Skin epidermis (tissue), 12 donors: Measurements from ENCODE around the gene SPPL2B.

ENCODE experiments used
- H3K27ac ChIP-seq, 21 experiments: fragments of 200-600 bp; sonication (generic) in 11 of 21; one replicate each; pipeline ENCODE4 v1.5.0; 2020; ENCODE audit warnings: mild to moderate bottlenecking in 3 of 21, inconsistent platforms in 2 of 21, moderate library complexity in 2 of 21
- H3K4me3 ChIP-seq, 7 experiments: fragments of 200-600 bp; sonication (generic) in 2 of 7; one replicate each; pipeline ENCODE4 v1.5.0; 2020; ENCODE audit warnings: inconsistent platforms in 2 of 7, mild to moderate bottlenecking in 2 of 7, moderate library complexity in 1 of 7

Gene SPPL2B

GRCh38 chr19:2333807-2334211, 5.3 kb downstream of the SPPL2B start:
- Histone ChIP-seq H3K27ac (peak overlapping the region in 8 of 21 experiments; percentile 2 to 63 (median 30)), H3K4me3 (no peak overlapping the region)

- no peak overlapping the region for H3K4me3 ChIP-seq
- peak overlapping the region in 1 of 21 experiments; percentile 34 for H3K27ac ChIP-seq
Measured at GRCh38 chr19:2334426-2334825, 5.9 kb downstream of the SPPL2B start.

DNA sequence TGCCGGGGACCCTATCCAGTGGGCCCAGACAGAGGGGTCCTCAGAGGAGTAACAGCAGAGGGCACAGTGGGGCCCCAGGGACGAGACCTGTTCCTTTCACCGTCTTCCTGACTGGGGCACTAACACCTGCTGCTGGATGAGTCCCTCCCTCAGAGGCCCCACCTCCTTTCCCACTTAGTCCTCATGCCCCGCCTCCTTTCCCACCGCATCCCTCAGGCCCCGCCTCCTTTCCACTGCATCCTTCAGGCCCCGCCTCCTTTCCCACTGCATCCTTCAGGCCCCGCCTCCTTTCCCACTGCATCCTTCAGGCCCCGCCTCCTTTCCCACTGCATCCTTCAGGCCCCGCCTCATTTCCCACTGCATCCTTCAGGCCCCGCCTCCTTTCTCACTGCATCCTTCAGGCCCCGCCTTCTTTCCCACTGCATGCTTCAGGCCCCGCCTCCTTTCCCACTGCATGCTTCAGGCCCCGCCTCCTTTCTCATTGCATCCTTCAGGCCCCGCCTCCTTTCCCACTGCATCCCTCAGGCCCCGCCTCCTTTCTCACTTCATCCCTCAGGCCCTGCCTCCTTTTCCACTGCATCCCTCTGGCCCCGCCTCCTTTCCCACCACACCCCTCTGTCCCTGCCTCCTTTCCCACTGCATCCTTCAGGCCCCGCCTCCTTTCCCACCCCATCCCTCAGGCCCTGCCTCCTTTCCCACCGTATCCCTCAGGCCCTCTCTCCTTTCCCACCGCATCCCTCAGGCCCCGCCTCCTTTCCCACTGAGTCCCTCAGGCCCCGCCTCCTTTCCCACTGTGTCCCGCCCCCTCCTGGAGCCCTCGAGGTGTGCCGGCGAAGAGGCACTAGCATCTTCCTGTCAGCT, 6.7 kb downstream of the SPPL2B start:
- Histone ChIP-seq H3K27ac (no peak overlapping the region), H3K4me3 (no peak overlapping the region)

DNA sequence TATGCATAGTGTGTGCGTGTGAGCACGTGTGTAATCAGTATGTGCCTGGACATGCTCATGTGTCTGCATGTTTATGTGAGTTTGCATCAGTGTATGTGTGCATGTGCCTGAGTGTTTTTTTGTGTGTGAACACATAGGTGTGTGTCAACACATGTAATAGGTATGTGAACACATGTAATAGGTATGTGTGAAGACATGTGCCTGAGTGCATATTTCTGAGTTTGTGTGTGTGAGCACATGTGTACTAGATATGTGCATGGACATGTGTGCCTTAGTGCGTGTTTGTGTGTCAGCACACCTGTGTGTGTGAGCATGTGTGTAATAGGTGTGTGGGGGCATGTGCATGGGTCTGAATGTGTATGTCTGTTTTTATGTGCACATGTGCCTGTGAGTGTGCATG, 7.4 kb downstream of the SPPL2B start:
- H3K4me3 ChIP-seq = no peak overlapping the region
- H3K27ac ChIP-seq = no peak overlapping the region

DNA sequence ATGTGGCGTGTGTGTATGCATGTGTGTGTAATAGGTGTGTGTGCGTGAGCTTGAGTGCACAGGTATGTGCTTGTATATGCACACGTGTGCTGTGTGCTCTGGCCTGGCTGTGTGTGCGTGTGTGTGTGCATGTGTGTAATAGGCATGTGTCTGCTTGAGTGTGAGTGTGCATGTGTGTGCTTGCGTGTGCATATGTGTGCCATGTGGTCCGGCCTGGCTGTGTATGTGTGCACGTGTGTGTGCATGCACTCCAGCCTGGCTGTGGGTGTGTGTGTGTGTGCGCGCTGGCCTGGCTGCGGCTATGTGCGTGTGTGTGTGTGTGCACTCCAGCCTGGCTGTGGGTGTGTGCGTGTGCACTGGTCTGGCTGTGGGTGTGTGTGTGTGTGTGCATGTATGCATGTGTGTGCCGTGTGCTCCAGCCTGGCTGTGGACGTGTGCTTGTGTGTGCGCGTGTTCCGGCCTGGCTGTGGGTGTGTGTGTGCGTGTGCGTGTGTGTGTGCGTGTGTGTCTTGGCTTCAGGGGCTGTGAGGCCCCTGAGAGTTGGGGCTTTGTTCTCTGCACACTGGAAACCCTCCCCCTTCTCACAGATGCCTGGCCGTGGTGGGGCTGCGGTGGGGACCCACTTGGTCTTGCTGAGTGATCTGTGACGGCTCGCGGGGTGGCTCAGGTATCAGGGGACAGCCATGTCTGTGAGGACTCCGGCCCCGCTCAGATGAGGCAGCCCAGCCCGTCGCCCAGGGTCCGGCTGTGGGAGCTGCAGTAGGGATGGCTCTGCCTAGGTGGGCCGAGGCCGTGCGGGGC, 8.2 kb downstream of the SPPL2B start:
- H3K4me3 ChIP-seq = no peak overlapping the region

DNA sequence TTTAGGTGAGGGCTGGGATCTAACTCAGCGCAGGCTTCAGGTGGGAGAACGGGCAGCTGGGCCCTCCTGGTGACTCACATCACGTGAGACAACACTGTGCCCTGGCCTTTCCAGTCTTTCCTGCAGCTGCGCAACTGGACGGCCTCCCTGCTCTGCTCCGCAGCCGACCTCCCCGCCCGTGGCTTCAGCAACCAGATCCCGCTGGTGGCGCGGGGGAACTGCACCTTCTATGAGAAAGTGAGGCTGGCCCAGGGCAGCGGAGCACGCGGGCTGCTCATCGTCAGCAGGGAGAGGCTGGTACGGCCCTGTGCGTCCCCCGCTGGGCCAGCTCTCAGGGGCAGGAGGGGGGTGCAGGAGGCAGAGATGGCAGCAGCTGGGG, 8.8 kb downstream of the SPPL2B start:
- no peak overlapping the region for H3K27ac ChIP-seq

More for the DNA sequence above, 8.2 kb downstream of the SPPL2B start:
- no peak overlapping the region for H3K27ac ChIP-seq

GRCh38 chr19:2338055-2338615, 9.7 kb downstream of the SPPL2B start:
- no peak overlapping the region for H3K27ac ChIP-seq

More for the DNA sequence above, 8.8 kb downstream of the SPPL2B start:
- H3K4me3 ChIP-seq = no peak overlapping the region

DNA sequence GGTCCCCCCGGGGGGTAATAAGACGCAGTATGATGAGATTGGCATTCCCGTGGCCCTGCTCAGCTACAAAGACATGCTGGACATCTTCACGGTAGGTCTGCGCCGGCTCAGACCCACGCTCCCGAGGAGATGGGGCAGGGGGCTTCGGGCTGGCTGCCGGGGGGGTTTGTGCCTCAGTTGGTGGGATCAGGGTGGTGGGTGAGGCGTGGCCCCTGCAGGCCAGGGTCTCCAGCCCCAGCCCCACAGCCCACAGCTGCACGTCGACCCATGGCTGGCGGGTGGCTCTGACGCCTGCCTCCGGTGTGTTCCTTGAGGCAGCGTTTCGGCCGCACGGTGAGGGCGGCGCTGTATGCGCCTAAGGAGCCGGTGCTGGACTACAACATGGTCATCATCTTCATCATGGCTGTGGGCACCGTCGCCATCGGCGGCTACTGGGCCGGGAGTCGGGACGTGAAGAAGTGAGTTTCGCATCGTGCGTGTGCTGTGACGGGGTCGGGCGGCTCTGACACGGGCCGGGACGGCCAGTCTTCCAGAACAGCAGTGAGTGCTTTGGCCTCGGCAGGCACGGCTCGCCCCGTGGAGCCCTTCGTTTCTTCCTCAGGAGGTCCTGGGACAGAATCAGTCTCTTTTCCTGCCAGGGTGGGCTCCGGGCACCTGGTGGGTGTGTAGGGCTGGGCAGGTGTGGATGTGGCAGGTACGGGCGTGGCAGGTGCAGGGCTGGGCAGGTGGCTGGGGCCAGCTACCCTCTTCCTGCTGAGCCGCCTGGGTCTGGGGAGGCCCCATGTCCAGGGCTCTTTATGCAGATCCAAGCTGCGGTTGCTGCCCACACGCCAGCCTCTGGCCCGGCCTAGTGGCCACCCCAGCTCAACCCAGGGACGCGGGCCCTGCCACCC, 10.5 kb downstream of the SPPL2B start:
- no peak overlapping the region for H3K4me3 ChIP-seq
- H3K27ac ChIP-seq = no peak overlapping the region

More at GRCh38 chr19:2338055-2338615, 9.7 kb downstream of the SPPL2B start:
- H3K4me3 ChIP-seq = no peak overlapping the region

- no peak overlapping the region for H3K27ac ChIP-seq
- H3K4me3 ChIP-seq = no peak overlapping the region
Measured at GRCh38 chr19:2339644-2340310, 11.3 kb downstream of the SPPL2B start.

DNA sequence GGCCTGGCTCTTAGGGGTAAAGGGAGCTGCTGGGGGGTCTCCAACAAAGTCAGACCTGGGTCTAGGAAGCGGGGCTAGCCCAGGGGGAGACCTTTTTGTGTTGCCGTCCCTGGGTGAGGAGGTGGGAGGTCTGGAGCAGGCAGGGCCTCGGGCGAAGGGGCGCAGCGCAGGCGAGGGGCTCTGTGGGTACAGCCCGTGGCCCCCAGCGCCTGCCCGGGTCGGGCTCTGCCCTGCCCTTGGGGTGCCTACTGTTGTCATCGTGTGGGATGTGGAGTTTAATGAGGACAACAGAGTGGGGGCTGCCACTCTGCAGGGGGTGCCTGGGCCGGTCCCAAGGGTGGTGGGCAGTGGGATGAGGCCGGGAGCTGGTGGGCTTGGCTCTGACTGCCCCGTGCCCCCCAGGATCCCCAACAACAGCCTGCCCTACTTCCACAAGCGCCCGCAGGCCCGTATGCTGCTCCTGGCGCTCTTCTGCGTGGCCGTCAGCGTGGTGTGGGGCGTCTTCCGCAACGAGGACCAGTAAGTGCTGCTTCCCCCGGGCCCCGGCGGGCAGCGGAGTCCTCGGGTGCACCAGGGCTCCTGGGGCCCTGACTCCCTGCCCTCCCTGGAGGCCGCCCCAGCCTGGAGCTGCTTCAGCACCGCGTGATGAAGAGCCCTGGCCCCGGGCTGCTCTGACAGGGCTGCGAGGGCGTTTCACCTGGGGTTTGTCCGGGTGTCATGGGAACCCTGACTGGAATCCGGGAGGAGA, 12.2 kb downstream of the SPPL2B start:
- H3K4me3 ChIP-seq = no peak overlapping the region

DNA sequence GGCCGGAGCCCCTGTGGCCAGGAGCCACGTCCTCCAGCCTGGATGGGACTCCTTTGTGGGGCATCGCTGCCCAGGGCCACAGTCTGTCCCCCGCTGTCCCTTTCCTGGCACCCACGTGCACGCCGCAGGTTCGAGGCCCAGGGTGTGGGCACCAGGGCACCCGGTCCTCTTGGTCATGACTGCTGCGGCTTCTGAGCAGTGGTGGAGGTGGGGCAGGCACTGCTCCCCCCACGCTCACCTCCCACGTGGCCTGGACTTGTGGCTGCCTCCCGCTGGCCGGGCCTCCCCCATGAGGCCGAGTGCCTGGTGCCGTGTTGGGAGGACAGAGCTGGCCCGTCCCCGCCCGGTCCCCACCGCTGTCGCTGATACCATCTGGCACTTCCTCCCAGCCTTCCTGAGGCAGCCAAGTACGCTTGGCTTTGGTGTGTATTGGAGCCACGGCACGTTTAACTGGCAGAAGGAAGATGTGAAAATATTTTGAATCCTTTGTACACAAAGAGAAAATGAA, 12.8 kb downstream of the SPPL2B start:
- Histone ChIP-seq H3K27ac (peak overlapping the region in 3 of 21 experiments; percentile 27 to 46 (median 34)), H3K4me3 (no peak overlapping the region)

More for the DNA sequence above, 12.2 kb downstream of the SPPL2B start:
- peak overlapping the region in 1 of 21 experiments; percentile 46 for H3K27ac ChIP-seq

DNA sequence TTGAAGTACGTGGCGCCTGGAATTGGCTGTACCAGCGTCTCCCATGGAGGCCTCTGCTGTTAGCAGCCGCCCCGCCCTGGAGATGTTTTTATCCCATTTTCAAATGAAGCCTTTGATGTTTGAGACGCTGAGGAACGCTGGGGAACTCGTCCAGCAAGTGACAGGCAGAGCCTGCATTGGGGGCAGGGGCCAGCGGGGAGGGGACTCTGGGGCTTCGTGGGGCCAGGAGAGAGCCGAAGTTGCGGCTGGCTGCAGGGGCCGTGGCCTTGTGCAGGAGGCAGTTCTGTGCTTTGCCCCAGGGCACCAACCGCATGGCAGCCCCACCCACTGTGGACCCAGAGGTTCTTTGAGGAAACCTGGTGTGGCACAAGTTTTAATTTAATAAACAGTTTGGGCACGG, 13.5 kb downstream of the SPPL2B start:
- no peak overlapping the region for H3K4me3 ChIP-seq
- H3K27ac ChIP-seq = peak overlapping the region in 3 of 21 experiments; percentile 27 to 46 (median 34)

GRCh38 chr19:2342656-2343288, 14.3 kb downstream of the SPPL2B start:
- no peak overlapping the region for H3K27ac ChIP-seq

GRCh38 chr19:2343289-2343982, 15.0 kb downstream of the SPPL2B start:
- H3K4me3 ChIP-seq = no peak overlapping the region

More at GRCh38 chr19:2342656-2343288, 14.3 kb downstream of the SPPL2B start:
- no peak overlapping the region for H3K4me3 ChIP-seq

GRCh38 chr19:2344381-2344870, 15.9 kb downstream of the SPPL2B start:
- Histone ChIP-seq H3K4me3 (no peak overlapping the region), H3K27ac (no peak overlapping the region)

More at GRCh38 chr19:2343289-2343982, 15.0 kb downstream of the SPPL2B start:
- no peak overlapping the region for H3K27ac ChIP-seq

DNA sequence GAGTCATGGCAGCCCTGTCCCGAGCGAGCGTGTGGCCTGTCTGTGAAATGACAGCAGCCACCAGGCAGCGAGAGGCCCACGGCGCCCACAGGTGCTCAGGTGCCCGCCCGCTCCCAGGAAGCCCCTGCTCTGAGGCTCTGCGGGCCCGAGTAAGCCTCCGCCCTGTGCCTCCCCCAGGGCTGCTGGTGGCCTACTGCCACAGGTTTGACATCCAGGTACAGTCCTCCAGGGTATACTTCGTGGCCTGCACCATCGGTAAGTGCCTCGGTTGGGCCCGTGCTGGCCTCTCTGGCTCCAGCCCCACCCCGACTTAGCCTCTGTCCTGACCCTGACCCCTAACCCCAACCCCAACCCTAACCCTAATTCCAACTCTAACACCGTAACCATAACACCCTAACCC, 16.6 kb downstream of the SPPL2B start:
- Histone ChIP-seq H3K27ac (no peak overlapping the region), H3K4me3 (no peak overlapping the region)
